ENCODE measurements around the gene CSTB. TPM values are rescaled to one million over a fixed set of nuclear protein-coding genes. Genes with fewer than 3 reads are reported as not detected.
A peak's percentile ranks its signal among the peaks of the same experiment; 100 is the strongest.

The CSTB gene
- total RNA-seq, 1 donor from 2014 or later = 45.4 TPM

DNA sequence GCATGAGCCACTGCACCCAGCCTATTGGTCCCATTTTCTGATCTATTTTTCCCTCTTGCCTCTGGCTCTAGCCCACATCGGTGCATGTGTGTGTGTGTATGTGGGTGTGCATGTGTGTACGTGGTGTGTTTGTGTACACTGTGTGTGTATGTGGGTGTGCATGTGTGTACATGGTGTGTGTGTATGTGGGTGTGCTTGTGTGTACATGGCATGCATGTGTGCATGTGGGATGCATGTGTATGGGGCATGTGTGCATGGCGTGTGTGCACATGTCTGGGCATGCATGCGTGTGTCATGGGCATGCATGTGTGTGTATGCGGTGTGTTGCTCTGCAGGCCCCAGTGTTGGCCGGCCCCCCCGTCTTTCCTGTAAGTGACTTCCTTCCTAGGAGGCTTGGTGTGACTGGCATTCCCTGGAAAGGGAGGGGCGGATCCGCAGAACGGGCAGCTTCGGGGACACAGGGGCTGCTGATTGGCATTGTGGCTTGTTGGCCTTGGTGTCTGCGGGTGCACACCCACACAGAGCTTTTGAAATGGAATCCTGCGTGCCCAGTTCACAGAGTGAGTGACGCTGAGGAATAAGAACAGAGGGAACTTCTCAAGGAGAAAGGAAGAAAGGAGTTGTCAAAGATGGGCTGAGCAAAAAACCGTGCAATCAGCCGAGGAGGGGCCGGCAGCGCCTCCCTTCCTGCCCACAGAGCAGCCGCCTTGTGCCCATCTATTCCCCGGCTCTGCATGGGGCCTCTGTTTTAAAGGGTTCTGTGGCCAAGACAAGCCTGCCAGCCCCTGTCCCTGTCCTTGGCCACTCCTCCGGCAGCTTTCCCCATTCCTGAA, 49.2 kb downstream of the CSTB start:
- Mint-ChIP-seq H3K4me1 (ENCODE audit: unreplicated experiment) (peaks cover 31% of the 10 kb centered on the region), H3K27ac (peak overlapping the region; percentile 52)

More for the DNA sequence above, 49.2 kb downstream of the CSTB start:
- peaks cover 4% of the 10 kb centered on the region for H3K36me3 Mint-ChIP-seq
- no peaks in the 10 kb centered on the region for H3K9me3 Mint-ChIP-seq
- peak overlapping the region; percentile 61 for H3K4me3 Mint-ChIP-seq
- no peak for TF ChIP-seq CTCF (conservative IDR thresholded peaks at IDR 0.05)
- no peak for DNase-seq (ENCODE audit: extremely low spot score, unreplicated experiment)
- H3K27me3 Mint-ChIP-seq = no peaks in the 10 kb centered on the region

Other genes with a start within 250 kb of the CSTB start
- 1.1 and 1.3 TPM in 2 replicates for gene HSF2BP, start 116.8 kb downstream of the CSTB start, total RNA-seq (ENCODE audit: low replicate concordance)
- gene RRP1B, start 116.7 kb downstream of the CSTB start, total RNA-seq (ENCODE audit: low replicate concordance) = 27.7 and 43.3 TPM in 2 replicates
- gene PDXK, start 57.2 kb downstream of the CSTB start, total RNA-seq (ENCODE audit: low replicate concordance) = 94.4 and 160 TPM in 2 replicates
- 29.5 and 43.6 TPM in 2 replicates for gene RRP1, start 13.3 kb upstream of the CSTB start, total RNA-seq (ENCODE audit: low replicate concordance)
- gene AGPAT3, start 88.9 kb upstream of the CSTB start, total RNA-seq (ENCODE audit: low replicate concordance) = 57.6 and 59.2 TPM in 2 replicates
- 33.7 and 37.0 TPM in 2 replicates for gene TRAPPC10, start 236.0 kb upstream of the CSTB start, total RNA-seq (ENCODE audit: low replicate concordance)